Mesenchymal stem cell (in vitro differentiated cells and primary cell): ENCODE measurements around the gene GPHN.
A peak's percentile ranks its signal among the peaks of the same experiment; 100 is the strongest.

Source experiments
- DNase-seq: peaks from one replicate; pipeline ENCODE4 v3.0.0-alpha.2; 2013
- H2AFZ ChIP-seq: one replicate; pipeline ENCODE4 v1.6.1; 2013; ENCODE audit warnings: low read depth, mild to moderate bottlenecking, control low read depth, inconsistent platforms, low read length, moderate library complexity
- H2AK5ac ChIP-seq: 2 replicates; pipeline ENCODE4 v1.6.1; 2013; ENCODE audit warnings: low read length, moderate library complexity, mild to moderate bottlenecking, inconsistent platforms; ENCODE audit not compliant: severe bottlenecking
- H2BK120ac ChIP-seq: one replicate; pipeline ENCODE4 v1.6.1; 2013; ENCODE audit warnings: low read depth, mild to moderate bottlenecking, inconsistent platforms, low read length, moderate library complexity
- H2BK12ac ChIP-seq, 2 experiments: one replicate each; pipeline ENCODE4 v1.6.1; 2013; ENCODE audit warnings: inconsistent platforms in 2 of 2, low read length in 2 of 2, mild to moderate bottlenecking in 2 of 2, moderate library complexity in 2 of 2, control low read depth in 1 of 2
- H2BK15ac ChIP-seq: one replicate; pipeline ENCODE4 v1.6.1; 2013; ENCODE audit warnings: mild to moderate bottlenecking, low read depth, inconsistent platforms; ENCODE audit not compliant: poor library complexity, severe bottlenecking
- H2BK5ac ChIP-seq: 2 replicates; pipeline ENCODE4 v1.6.1; 2013; ENCODE audit warnings: low read depth, mild to moderate bottlenecking, low read length, control low read depth, inconsistent platforms; ENCODE audit not compliant: poor library complexity, severe bottlenecking
- H3K14ac ChIP-seq, 2 experiments: one replicate each; pipeline ENCODE4 v1.6.1; 2013; ENCODE audit warnings: inconsistent platforms in 2 of 2, low read length in 2 of 2, control low read depth in 1 of 2, mild to moderate bottlenecking in 1 of 2, moderate library complexity in 1 of 2
- H3K18ac ChIP-seq, 2 experiments: one replicate each; pipeline ENCODE4 v1.6.1; 2013; ENCODE audit warnings: inconsistent platforms in 2 of 2, low read length in 2 of 2, control low read depth in 1 of 2, low read depth in 1 of 2, mild to moderate bottlenecking in 1 of 2
- H3K23ac ChIP-seq, 2 experiments: one replicate each; pipeline ENCODE4 v1.6.1; 2013; ENCODE audit warnings: inconsistent platforms in 2 of 2, low read length in 2 of 2, mild to moderate bottlenecking in 2 of 2, moderate library complexity in 2 of 2, control low read depth in 1 of 2
- H3K27ac ChIP-seq: 2 replicates; pipeline ENCODE4 v1.5.1; 2013; ENCODE audit warnings: mild to moderate bottlenecking, moderate library complexity, low read length, control low read depth, inconsistent platforms; ENCODE audit not compliant: poor library complexity, severe bottlenecking
- H3K27me3 ChIP-seq, 2 experiments: 2 replicates each; pipeline versions ENCODE4 v1.6.1 to v1.7.0; 2013; ENCODE audit warnings: low read length in 2 of 2, mild to moderate bottlenecking in 2 of 2, moderate library complexity in 2 of 2, control low read depth in 1 of 2, inconsistent platforms in 1 of 2; ENCODE audit not compliant: control insufficient read depth in 1 of 2, insufficient read depth in 1 of 2
- H3K36me3 ChIP-seq, 2 experiments: 2 replicates each; pipeline versions ENCODE4 v1.6.1 to v1.7.0; 2013; ENCODE audit warnings: low read length in 2 of 2, control low read depth in 1 of 2, inconsistent platforms in 1 of 2, low read depth in 1 of 2, mild to moderate bottlenecking in 1 of 2; ENCODE audit not compliant: insufficient read depth in 2 of 2, control insufficient read depth in 1 of 2
- H3K4ac ChIP-seq, 2 experiments: one replicate each; pipeline ENCODE4 v1.6.1; 2013; ENCODE audit warnings: inconsistent platforms in 2 of 2, low read length in 2 of 2, mild to moderate bottlenecking in 2 of 2, moderate library complexity in 2 of 2, control low read depth in 1 of 2, low read depth in 1 of 2
- H3K4me1 ChIP-seq: 2 replicates; pipeline ENCODE4 v1.6.1; 2013; ENCODE audit warnings: low read depth, low read length, control low read depth; ENCODE audit not compliant: control insufficient read depth, insufficient read depth
- H3K4me2 ChIP-seq: 2 replicates; pipeline ENCODE4 v1.6.1; 2013; ENCODE audit warnings: low read length, mild to moderate bottlenecking, inconsistent platforms; ENCODE audit not compliant: poor library complexity, severe bottlenecking
- H3K4me3 ChIP-seq, 2 experiments: 2 replicates each; pipeline versions ENCODE4 v1.5.1 to v1.7.0; 2013; ENCODE audit warnings: low read length in 2 of 2, mild to moderate bottlenecking in 2 of 2, control low read depth in 1 of 2, low read depth in 1 of 2; ENCODE audit not compliant: insufficient read depth in 1 of 2
- H3K79me1 ChIP-seq: replicated peaks from 2 replicates; pipeline ENCODE4 v1.6.1; 2013; ENCODE audit warnings: mild to moderate bottlenecking, control low read depth, low read length, inconsistent platforms; ENCODE audit not compliant: poor library complexity, severe bottlenecking
- H3K9ac ChIP-seq: 2 replicates; pipeline ENCODE4 v1.7.0; 2013; ENCODE audit warnings: mild to moderate bottlenecking, low read length, moderate library complexity
- H3K9me3 ChIP-seq: 2 replicates; pipeline ENCODE4 v1.7.0; 2013; ENCODE audit warnings: mild to moderate bottlenecking, low read length; ENCODE audit not compliant: control insufficient read depth
- H4K8ac ChIP-seq: one replicate; pipeline ENCODE4 v1.6.1; 2013; ENCODE audit warnings: inconsistent platforms, mild to moderate bottlenecking, low read length, moderate library complexity
- H4K91ac ChIP-seq: one replicate; pipeline ENCODE4 v1.6.1; 2013; ENCODE audit warnings: mild to moderate bottlenecking, low read length, inconsistent platforms
- WGBS: methylation state at CpG from one replicate; pipeline ENCODE4 v1.1.7; 2013; ENCODE audit warnings: mixed read lengths; 5-methylcytosine and 5-hydroxymethylcytosine counted together

Gene GPHN

GRCh38 chr14:67031920-67032774 is 524.2 kb downstream of the GPHN start:
- no peak overlapping the region for H3K23ac ChIP-seq
- H3K36me3 ChIP-seq, result no peaks in the 10 kb centered on the region
- 100% methylated on average over 3 of the region's 3 CpGs for WGBS
- H2BK12ac ChIP-seq, result no peak overlapping the region
- H3K27me3 ChIP-seq, result no peaks in the 10 kb centered on the region
- H2AK5ac ChIP-seq, result no peak overlapping the region
- no peak overlapping the region for H3K4me2 ChIP-seq
- H3K9ac ChIP-seq, result no peak overlapping the region
- H3K79me1 ChIP-seq, result no peaks in the 10 kb centered on the region
- no peak overlapping the region for H3K27ac ChIP-seq
- H4K91ac ChIP-seq, result no peak overlapping the region
- no peak overlapping the region for H2BK120ac ChIP-seq
- DNase-seq, result no peak
- H4K8ac ChIP-seq, result no peak overlapping the region
- no peaks in the 10 kb centered on the region for H3K4me1 ChIP-seq
- no peak overlapping the region for H3K4ac ChIP-seq
- H2BK5ac ChIP-seq, result no peak overlapping the region
- H3K4me3 ChIP-seq, result no peak overlapping the region
- no peak overlapping the region for H2AFZ ChIP-seq
- no peak overlapping the region for H3K18ac ChIP-seq
- peaks cover 11% of the 10 kb centered on the region for H3K9me3 ChIP-seq
- no peak overlapping the region for H3K14ac ChIP-seq
- no peak overlapping the region for H2BK15ac ChIP-seq

- no peak overlapping the region for H4K8ac ChIP-seq
- no peak overlapping the region for H2BK12ac ChIP-seq
- no peak overlapping the region for H3K4me2 ChIP-seq
- H3K4ac ChIP-seq, result peak overlapping the region in 1 of 2 experiments; percentile 30
- no peaks in the 10 kb centered on the region for H3K4me1 ChIP-seq
- H3K14ac ChIP-seq, result peak overlapping the region in 1 of 2 experiments; percentile 77
- H2AFZ ChIP-seq, result no peak overlapping the region
- H3K23ac ChIP-seq, result no peak overlapping the region
- no peak overlapping the region for H3K18ac ChIP-seq
- no peak overlapping the region for H2AK5ac ChIP-seq
- H3K9ac ChIP-seq, result no peak overlapping the region
- H3K9me3 ChIP-seq, result peaks cover 3% of the 10 kb centered on the region
- H2BK120ac ChIP-seq, result no peak overlapping the region
- H3K27ac ChIP-seq, result no peak overlapping the region
- H3K36me3 ChIP-seq, result no peaks in the 10 kb centered on the region
- H2BK5ac ChIP-seq, result no peak overlapping the region
- H3K79me1 ChIP-seq, result no peaks in the 10 kb centered on the region
- no peak overlapping the region for H3K4me3 ChIP-seq
- no peak for DNase-seq
- H3K27me3 ChIP-seq, result no peaks in the 10 kb centered on the region
- H2BK15ac ChIP-seq, result no peak overlapping the region
- no peak overlapping the region for H4K91ac ChIP-seq
Measured at GRCh38 chr14:67045440-67045839, 537.5 kb downstream of the GPHN start.

GRCh38 chr14:67050896-67051295 is 542.9 kb downstream of the GPHN start:
- H3K27ac ChIP-seq, result no peak overlapping the region
- no peaks in the 10 kb centered on the region for H3K79me1 ChIP-seq
- H2BK12ac ChIP-seq, result no peak overlapping the region
- no peak overlapping the region for H2AFZ ChIP-seq
- peaks cover 5% of the 10 kb centered on the region in 2 experiments for H3K36me3 ChIP-seq
- H3K23ac ChIP-seq, result no peak overlapping the region
- H3K27me3 ChIP-seq, result no peaks in the 10 kb centered on the region
- no peak overlapping the region for H3K9ac ChIP-seq
- no peak overlapping the region for H3K18ac ChIP-seq
- no peak for DNase-seq
- no peak overlapping the region for H3K4me2 ChIP-seq
- no peak overlapping the region for H3K4ac ChIP-seq
- H3K9me3 ChIP-seq, result peaks cover 10% of the 10 kb centered on the region
- no peak overlapping the region for H4K91ac ChIP-seq
- H2AK5ac ChIP-seq, result no peak overlapping the region
- H2BK5ac ChIP-seq, result no peak overlapping the region
- no peak overlapping the region for H2BK120ac ChIP-seq
- H4K8ac ChIP-seq, result no peak overlapping the region
- H3K14ac ChIP-seq, result no peak overlapping the region
- H3K4me3 ChIP-seq, result no peak overlapping the region
- 96% methylated on average over 3 of the region's 5 CpGs for WGBS
- no peak overlapping the region for H2BK15ac ChIP-seq
- H3K4me1 ChIP-seq, result no peaks in the 10 kb centered on the region

GRCh38 chr14:67056684-67057083 is 548.7 kb downstream of the GPHN start:
- no peak overlapping the region for H2BK12ac ChIP-seq
- no peaks in the 10 kb centered on the region for H3K27me3 ChIP-seq
- no peaks in the 10 kb centered on the region for H3K4me1 ChIP-seq
- no peak overlapping the region for H4K8ac ChIP-seq
- H2BK120ac ChIP-seq, result no peak overlapping the region
- no peak overlapping the region for H2AK5ac ChIP-seq
- H3K27ac ChIP-seq, result no peak overlapping the region
- H3K18ac ChIP-seq, result no peak overlapping the region
- no peak overlapping the region for H4K91ac ChIP-seq
- no peaks in the 10 kb centered on the region for H3K36me3 ChIP-seq
- no peak overlapping the region for H2BK5ac ChIP-seq
- peaks cover 10% of the 10 kb centered on the region for H3K9me3 ChIP-seq
- H3K4me3 ChIP-seq, result no peak overlapping the region
- H3K14ac ChIP-seq, result no peak overlapping the region
- WGBS, result 97% methylated on average over 18 of the region's 21 CpGs
- no peak overlapping the region for H2AFZ ChIP-seq
- H3K79me1 ChIP-seq, result no peaks in the 10 kb centered on the region
- H2BK15ac ChIP-seq, result no peak overlapping the region
- no peak for DNase-seq
- H3K4me2 ChIP-seq, result no peak overlapping the region
- H3K4ac ChIP-seq, result no peak overlapping the region
- no peak overlapping the region for H3K23ac ChIP-seq
- no peak overlapping the region for H3K9ac ChIP-seq
